ENCODE results near the gene GRB2.

GRB2 gene

GRCh38 chr17:75414488-75414887 lies 9.0 kb upstream of the GRB2 start:
- DNase-seq (ENCODE audit: extremely low read depth in 1 of 2, low read depth in 1 of 2) = no peak

GRCh38 chr17:75412455-75413317 lies 7.2 kb upstream of the GRB2 start:
- DNase-seq (ENCODE audit: extremely low read depth in 1 of 2, low read depth in 1 of 2) = peak in 1 of 2 donors; percentile 51

GRCh38 chr17:75411328-75412067 lies 6.0 kb upstream of the GRB2 start:
- DNase-seq (ENCODE audit: extremely low read depth in 1 of 2, low read depth in 1 of 2) = no peak

GRCh38 chr17:75410141-75410540 lies 4.7 kb upstream of the GRB2 start:
- no peak for DNase-seq (ENCODE audit: extremely low read depth in 1 of 2, low read depth in 1 of 2)

GRCh38 chr17:75407655-75408352 lies 2.3 kb upstream of the GRB2 start:
- DNase-seq (ENCODE audit: extremely low read depth in 1 of 2, low read depth in 1 of 2) = no peak

- DNase-seq (ENCODE audit: extremely low read depth in 1 of 2, low read depth in 1 of 2) = no peak
Observed at GRCh38 chr17:75406222-75406615, 741 bp upstream of the GRB2 start.

- DNase-seq (ENCODE audit: extremely low read depth in 1 of 2, low read depth in 1 of 2) = peak; percentile 30 to 42
Observed at GRCh38 chr17:75404731-75405364, 630 bp downstream of the GRB2 start.

GRCh38 chr17:75404223-75404730 lies 1.2 kb downstream of the GRB2 start:
- peak in 1 of 2 donors; percentile 34 for DNase-seq (ENCODE audit: extremely low read depth in 1 of 2, low read depth in 1 of 2)

- no peak for DNase-seq (ENCODE audit: extremely low read depth in 1 of 2, low read depth in 1 of 2)
Observed at GRCh38 chr17:75403131-75403530, 2.3 kb downstream of the GRB2 start.

- DNase-seq (ENCODE audit: extremely low read depth in 1 of 2, low read depth in 1 of 2) = no peak
Observed at GRCh38 chr17:75402026-75402425, 3.5 kb downstream of the GRB2 start.

- DNase-seq (ENCODE audit: extremely low read depth in 1 of 2, low read depth in 1 of 2) = no peak
Observed at GRCh38 chr17:75400326-75400939, 5.0 kb downstream of the GRB2 start.

- no peak for DNase-seq (ENCODE audit: extremely low read depth in 1 of 2, low read depth in 1 of 2)
Observed at GRCh38 chr17:75398279-75398678, 7.2 kb downstream of the GRB2 start.

- no peak for DNase-seq (ENCODE audit: extremely low read depth in 1 of 2, low read depth in 1 of 2)
Observed at GRCh38 chr17:75397217-75397616, 8.3 kb downstream of the GRB2 start.

GRCh38 chr17:75396796-75397195 lies 8.7 kb downstream of the GRB2 start:
- DNase-seq (ENCODE audit: extremely low read depth in 1 of 2, low read depth in 1 of 2) = no peak

GRCh38 chr17:75396025-75396424 lies 9.5 kb downstream of the GRB2 start:
- DNase-seq (ENCODE audit: extremely low read depth in 1 of 2, low read depth in 1 of 2) = no peak

- no peak for DNase-seq (ENCODE audit: extremely low read depth in 1 of 2, low read depth in 1 of 2)
Observed at GRCh38 chr17:75394332-75394918, 11.1 kb downstream of the GRB2 start.

GRCh38 chr17:75393523-75394331 lies 11.8 kb downstream of the GRB2 start:
- peak; percentile 58 to 81 for DNase-seq (ENCODE audit: extremely low read depth in 1 of 2, low read depth in 1 of 2)

- no peak for DNase-seq (ENCODE audit: extremely low read depth in 1 of 2, low read depth in 1 of 2)
Observed at GRCh38 chr17:75392559-75392958, 12.9 kb downstream of the GRB2 start.

- no peak for DNase-seq (ENCODE audit: extremely low read depth in 1 of 2, low read depth in 1 of 2)
Observed at GRCh38 chr17:75390982-75391381, 14.5 kb downstream of the GRB2 start.

Data from stimulated activated CD8-positive, alpha-beta memory T cell treated with anti-CD3 and anti-CD28 coated beads, Interleukin-7, amount 100 ng/mL, for 48 hours (primary cell).